ENCODE measurements around the gene DUSP14. TPM values are rescaled to one million over a fixed set of nuclear protein-coding genes. Genes with fewer than 3 reads are reported as not detected.

Gene DUSP14
- total RNA-seq, 1 donor from 2014 or later: 22.4 TPM

DNA sequence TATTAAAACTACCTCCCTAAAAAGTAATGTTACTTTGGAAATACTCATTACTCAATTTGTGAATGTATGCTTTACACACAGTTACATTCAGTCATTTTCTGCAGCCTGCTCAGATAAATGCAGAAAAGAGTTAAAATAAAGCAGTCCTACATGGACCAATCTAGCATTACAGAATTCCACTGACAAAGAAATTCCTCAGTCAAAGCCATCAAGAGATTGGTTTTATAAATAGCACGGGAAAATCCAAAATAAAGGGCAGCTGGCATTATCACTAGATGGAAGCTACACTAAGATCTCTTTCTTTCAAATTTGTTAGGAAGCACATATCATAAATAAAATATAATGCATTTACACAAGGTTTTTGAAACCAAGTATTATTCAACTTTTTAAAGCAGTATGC is 58.3 kb downstream of the DUSP14 start:
- intact Hi-C loops (cut with DNase I): no loop called here
- DNase-seq (ENCODE audit: low spot score): no peak

DNA sequence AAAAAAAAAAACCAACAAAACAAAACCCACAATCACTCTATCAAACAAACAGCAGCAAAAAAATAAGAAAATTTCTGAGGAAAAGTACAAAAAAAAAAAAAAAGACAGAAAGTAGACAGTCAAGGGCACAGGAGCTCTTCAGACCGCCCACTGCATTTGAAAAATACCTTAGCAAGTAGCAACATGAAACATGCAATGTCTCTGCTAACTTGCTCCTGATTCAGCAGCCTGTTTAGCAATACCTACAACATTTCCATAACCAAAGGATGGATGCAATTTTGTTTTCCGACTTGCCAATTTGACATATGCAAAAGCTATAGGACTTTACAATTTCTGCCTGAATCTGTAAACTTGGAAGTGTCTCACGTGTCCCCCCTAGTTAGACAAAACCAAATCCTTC is 62.1 kb downstream of the DUSP14 start:
- no peak for DNase-seq (ENCODE audit: low spot score)
- intact Hi-C loops (cut with DNase I): no loop called here

DNA sequence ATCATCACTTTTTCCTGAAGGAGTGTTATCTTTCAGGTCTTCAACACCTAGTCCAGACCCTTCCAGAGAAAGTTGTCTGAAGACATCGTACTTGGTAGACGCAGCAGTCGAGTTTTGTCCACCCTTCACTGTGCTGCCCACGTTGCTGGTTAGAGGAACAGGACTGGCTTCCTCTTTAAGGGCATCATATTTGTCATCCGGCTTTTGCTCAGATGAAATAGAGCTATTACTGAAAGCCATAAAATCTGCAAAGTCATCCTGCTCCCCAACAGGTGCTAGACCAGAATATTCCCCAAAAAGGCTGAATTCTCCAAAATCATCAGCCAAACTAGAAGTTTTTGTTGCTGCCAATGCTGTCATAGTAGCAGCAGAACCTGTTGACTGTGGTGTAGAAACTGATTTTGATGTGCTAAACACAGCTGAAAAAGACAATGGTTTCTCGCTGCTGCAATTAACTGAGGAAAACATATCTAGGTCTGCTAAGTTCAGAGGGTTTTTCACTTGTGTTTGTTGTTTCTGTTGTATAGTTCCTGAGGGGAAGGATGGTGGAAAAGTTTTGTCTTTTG is 63.8 kb downstream of the DUSP14 start:
- intact Hi-C loops (cut with DNase I): no loop called here

DNA sequence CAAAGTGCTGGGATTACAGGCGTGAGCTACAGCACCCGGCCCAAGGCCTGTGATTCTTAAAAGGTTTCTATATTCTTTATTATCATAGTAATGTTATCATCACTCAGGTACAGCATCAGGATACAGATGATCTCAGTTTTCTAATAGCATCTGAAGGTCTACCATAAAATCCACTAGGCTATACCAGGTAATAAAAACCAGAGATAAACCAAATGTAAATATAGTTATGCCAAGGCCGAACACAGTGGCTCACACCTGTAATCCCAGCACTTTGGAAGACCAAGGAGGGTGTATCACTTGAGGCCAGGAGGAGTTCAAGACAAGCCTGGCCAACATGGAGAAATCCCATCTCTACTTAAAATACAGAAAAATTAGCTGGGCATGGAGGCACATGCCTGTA is 65.7 kb downstream of the DUSP14 start:
- intact Hi-C loops (cut with DNase I): no loop called here
- no peak for DNase-seq (ENCODE audit: low spot score)

More for the DNA sequence above, 63.8 kb downstream of the DUSP14 start:
- DNase-seq (ENCODE audit: low spot score): no peak

DNA sequence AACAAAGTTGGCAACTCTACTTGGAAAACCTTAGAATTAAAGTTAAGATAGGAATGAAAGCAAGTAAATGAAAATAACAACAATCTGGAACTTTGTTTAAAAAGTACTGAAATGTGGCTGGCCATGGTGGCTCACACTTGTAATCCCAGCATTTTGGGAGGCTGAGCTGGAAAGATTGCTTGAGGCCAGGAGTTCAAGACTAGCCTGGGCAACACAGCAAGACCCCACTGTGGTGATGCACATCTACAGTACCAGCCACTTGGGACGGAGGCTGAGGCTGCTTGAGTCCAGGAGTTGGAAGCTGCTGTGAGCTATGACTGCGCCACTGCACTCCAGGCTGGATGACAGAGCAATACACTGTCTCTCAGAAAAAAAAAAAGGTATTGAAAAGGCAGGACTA is 67.8 kb downstream of the DUSP14 start:
- no peak for DNase-seq (ENCODE audit: low spot score)
- intact Hi-C loops (cut with DNase I): no loop called here

DNA sequence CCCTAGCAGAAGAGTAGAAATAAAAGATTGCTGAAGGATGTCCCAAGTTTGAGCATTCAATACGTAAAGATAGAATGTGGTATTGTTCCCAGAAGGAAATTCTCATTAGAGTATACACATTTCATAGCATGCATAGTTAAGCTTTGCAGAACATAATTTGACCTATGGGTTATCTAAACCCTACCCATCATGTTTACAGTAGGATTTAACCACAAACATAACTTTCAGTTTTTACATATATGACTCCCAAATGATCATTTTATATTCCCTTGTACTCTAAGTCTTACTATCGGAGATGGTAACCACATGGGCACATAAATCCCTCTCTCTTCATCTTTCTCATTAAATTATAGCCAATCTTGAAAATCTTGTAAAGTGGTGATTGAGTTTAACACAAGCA is 68.6 kb downstream of the DUSP14 start:
- no peak for DNase-seq (ENCODE audit: low spot score)
- intact Hi-C loops (cut with DNase I): no loop called here

DNA sequence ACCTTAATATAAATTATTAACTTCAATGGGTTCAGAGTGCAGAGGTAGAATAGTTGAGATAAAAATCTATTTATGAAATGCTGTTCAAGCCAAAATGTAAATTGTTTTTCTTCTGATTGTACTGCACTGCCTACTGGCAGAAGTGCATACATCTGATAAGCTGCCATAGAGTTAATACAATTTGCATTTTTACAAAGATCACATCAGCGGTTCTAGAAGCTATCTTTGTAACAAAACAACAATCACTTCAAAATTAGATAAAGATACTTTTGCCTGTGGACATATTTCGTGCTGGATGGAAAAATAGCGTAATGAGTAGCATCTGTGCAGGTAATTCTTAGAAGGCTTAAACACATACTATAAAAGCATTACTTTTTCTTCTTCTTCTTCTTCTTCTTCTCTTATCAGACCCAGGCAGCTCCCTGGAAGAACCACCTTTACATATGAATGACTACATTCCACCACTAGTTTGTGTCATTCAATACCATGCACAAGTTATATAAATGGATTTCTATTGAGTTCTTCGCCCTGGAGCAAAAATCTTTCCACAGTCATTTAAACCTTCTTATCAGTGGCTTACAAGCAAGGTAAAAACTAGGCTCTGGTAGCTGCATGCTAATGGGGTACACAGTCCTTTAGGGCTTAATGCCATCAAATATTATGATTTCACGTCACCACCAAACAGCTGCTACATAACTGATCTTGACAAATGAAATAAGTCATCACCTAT is 72.5 kb downstream of the DUSP14 start:
- intact Hi-C loops (cut with DNase I): no loop called here
- no peak for DNase-seq (ENCODE audit: low spot score)

Other genes with a start within 250 kb of the DUSP14 start
- gene C17orf78, start 113.9 kb upstream of the DUSP14 start, total RNA-seq: not detected
- gene ACACA, start 83.1 kb upstream of the DUSP14 start, total RNA-seq: 26.9 TPM
- gene TADA2A, start 83.0 kb upstream of the DUSP14 start, total RNA-seq: 18.5 TPM
- 35.7 TPM for gene SYNRG, start 119.5 kb downstream of the DUSP14 start, total RNA-seq
- 12.4 TPM for gene DDX52, start 153.6 kb downstream of the DUSP14 start, total RNA-seq